ENCODE measurements around the gene INTS14.

DNA sequence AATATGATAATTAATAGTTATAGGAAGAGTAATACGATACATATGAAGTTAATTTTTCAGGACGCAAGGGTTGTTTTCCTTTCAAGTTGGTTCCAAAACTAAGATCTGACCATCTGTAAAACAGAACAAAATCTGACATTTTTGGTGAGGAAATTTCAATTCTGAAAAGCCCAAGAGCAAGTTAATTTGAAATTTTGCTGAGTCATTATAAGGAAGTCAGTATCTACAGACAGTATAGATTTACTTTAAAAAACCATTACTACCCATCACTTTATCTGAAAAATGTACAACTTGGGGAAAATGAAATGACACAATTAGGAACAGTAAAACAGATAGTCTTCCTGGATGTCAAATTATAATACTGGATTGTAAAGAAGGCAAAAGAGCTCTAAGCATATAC, 12.5 kb downstream of the INTS14 start:
- TF ChIP-seq, protein P1, sequence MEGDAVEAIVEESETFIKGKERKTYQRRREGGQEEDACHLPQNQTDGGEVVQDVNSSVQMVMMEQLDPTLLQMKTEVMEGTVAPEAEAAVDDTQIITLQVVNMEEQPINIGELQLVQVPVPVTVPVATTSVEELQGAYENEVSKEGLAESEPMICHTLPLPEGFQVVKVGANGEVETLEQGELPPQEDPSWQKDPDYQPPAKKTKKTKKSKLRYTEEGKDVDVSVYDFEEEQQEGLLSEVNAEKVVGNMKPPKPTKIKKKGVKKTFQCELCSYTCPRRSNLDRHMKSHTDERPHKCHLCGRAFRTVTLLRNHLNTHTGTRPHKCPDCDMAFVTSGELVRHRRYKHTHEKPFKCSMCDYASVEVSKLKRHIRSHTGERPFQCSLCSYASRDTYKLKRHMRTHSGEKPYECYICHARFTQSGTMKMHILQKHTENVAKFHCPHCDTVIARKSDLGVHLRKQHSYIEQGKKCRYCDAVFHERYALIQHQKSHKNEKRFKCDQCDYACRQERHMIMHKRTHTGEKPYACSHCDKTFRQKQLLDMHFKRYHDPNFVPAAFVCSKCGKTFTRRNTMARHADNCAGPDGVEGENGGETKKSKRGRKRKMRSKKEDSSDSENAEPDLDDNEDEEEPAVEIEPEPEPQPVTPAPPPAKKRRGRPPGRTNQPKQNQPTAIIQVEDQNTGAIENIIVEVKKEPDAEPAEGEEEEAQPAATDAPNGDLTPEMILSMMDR (IDR thresholded peaks at IDR 0.05; ENCODE audit: control extremely low read depth in 1 of 3, insufficient read depth in 1 of 3, low read depth in 1 of 3, low read length in 3 of 3), result no peak
- TF ChIP-seq YY1 (IDR thresholded peaks at IDR 0.05; ENCODE audit: low read depth, low read length) (no peak), POLR2A (IDR thresholded peaks at IDR 0.05; ENCODE audit: control extremely low read depth in 1 of 2, low read depth in 2 of 2, low read length in 2 of 2) (no peak), MAFK (IDR thresholded peaks at IDR 0.05; ENCODE audit: low read depth, low read length) (peak; percentile 61; the same call in 1 of the 2 replicates), EZH2 (IDR thresholded peaks at IDR 0.05; ENCODE audit: low read depth, low read length, severe bottlenecking) (no peak), POLR2AphosphoS5 (IDR thresholded peaks at IDR 0.05; ENCODE audit: low read depth, low read length) (no peak), TCF12 (IDR thresholded peaks at IDR 0.05; ENCODE audit: low read depth, low read length) (no peak)
- TF ChIP-seq, protein P2, sequence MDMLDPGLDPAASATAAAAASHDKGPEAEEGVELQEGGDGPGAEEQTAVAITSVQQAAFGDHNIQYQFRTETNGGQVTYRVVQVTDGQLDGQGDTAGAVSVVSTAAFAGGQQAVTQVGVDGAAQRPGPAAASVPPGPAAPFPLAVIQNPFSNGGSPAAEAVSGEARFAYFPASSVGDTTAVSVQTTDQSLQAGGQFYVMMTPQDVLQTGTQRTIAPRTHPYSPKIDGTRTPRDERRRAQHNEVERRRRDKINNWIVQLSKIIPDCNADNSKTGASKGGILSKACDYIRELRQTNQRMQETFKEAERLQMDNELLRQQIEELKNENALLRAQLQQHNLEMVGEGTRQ (IDR thresholded peaks at IDR 0.05; ENCODE audit: low read length), result no peak
